Neuron (in vitro differentiated cells): ENCODE results near the gene LMBRD1.
"Not testable (repeated sequence)": the region's sequence is repeated elsewhere in the genome, so short reads cannot be mapped to it uniquely, and the experiment has no call there.

Experiments
- H2AFZ ChIP-seq: one replicate; pipeline ENCODE4 v1.6.1; 2013; ENCODE audit warnings: low read depth, mild to moderate bottlenecking, inconsistent platforms, low read length, moderate library complexity
- H3K27me3 ChIP-seq: one replicate; pipeline ENCODE4 v1.6.1; 2013; ENCODE audit warnings: low read length; ENCODE audit not compliant: insufficient read depth
- H3K36me3 ChIP-seq: one replicate; pipeline ENCODE4 v1.6.1; 2013; ENCODE audit warnings: low read length; ENCODE audit not compliant: insufficient read depth
- H3K4me1 ChIP-seq: one replicate; pipeline ENCODE4 v1.6.1; 2013; ENCODE audit warnings: low read length; ENCODE audit not compliant: insufficient read depth
- H3K4me3 ChIP-seq: 2 replicates; pipeline ENCODE4 v1.5.1; 2013; ENCODE audit warnings: mild to moderate bottlenecking, low read length, moderate library complexity
- H3K9me3 ChIP-seq: one replicate; pipeline ENCODE4 v1.6.1; 2013; ENCODE audit warnings: low read length

The LMBRD1 gene

DNA sequence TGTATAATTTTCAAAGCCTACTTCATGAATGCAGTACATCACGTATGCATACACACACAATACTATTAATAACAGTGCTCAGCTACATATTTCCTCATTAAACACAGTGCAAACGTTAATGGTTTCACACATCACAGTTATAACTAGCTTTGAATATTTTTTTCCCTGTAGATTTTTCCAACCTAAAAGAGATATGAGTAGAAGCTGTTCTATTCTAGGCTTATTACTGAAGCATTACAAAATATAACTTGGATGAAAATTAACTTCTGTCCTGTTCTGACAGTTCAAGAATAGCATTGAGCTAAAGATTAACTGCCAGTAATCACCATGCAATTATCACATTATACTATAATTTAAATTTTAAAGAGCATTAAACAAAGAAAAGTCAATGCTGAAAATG, 6.2 kb downstream of the LMBRD1 start:
- H3K4me1 ChIP-seq, result peaks cover 12% of the 10 kb centered on the region
- H3K9me3 ChIP-seq, result no peaks in the 10 kb centered on the region
- H3K27me3 ChIP-seq, result no peaks in the 10 kb centered on the region
- H3K4me3 ChIP-seq, result no peak overlapping the region
- H2AFZ ChIP-seq, result no peak overlapping the region
- H3K36me3 ChIP-seq, result peaks cover 6% of the 10 kb centered on the region

DNA sequence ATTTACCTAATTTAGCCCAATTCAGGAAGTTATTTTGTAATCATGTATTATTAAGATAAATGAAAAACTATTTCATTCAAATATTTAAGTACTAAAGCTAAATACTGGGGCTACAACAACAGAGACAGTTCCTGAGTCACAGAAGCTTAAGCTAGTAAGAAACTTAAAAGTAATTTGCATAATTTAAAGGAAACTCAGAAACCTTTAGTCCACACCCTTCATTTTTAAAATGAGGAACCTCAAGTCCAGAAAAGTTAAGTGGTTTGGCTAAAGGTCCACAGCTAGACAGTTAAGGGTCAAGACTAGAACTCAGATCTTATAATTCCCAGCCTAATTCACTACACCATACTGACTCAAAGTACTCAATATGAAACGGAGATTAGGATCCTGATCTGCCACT, 7.2 kb downstream of the LMBRD1 start:
- Histone ChIP-seq H3K36me3 (peaks cover 6% of the 10 kb centered on the region), H3K4me1 (peaks cover 4% of the 10 kb centered on the region), H3K4me3 (no peak overlapping the region), H3K27me3 (no peaks in the 10 kb centered on the region), H2AFZ (no peak overlapping the region), H3K9me3 (no peaks in the 10 kb centered on the region)

DNA sequence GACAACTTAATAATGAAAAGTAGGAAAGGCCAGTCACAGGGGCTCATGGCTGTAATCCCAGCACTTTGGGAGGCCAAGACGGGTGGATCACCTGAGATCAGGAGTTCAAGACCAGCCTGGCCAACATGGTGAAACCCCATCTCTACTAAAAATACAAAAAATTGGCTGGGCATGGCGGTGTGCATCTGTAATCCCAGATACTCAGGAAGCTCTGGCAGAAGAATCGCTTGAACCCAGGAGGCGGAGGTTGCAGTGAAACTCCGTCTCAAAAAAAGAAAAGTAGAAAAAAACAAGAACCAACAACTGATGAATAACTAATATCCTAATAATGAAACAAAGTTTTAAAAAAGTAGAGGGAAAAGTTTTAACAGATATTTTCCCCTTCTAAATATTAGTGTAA, 9.4 kb downstream of the LMBRD1 start:
- not testable (repeated sequence) for H3K4me1 ChIP-seq, H3K36me3 ChIP-seq, H3K27me3 ChIP-seq, H3K9me3 ChIP-seq, H2AFZ ChIP-seq, H3K4me3 ChIP-seq

DNA sequence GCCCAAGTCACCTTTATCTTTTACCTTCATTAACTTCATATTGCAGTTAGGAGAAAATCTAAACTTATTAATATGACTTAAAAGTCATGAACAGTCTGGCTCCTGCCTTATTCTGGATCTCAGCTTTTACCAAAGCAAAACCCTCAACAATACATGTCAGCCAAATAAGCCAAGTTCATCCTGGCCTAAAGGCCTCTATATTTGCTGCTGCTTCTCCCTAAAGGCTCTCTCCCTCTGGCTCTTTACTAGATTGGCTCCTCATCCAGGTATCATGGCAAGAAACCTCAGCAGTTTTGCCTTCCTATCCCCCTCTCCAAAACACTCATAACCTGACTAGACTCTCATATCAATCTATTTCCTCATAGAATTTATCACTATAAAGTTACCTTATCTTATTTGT, 11.1 kb downstream of the LMBRD1 start:
- H2AFZ ChIP-seq, result no peak overlapping the region
- no peaks in the 10 kb centered on the region for H3K4me1 ChIP-seq
- no peak overlapping the region for H3K4me3 ChIP-seq
- H3K9me3 ChIP-seq, result no peaks in the 10 kb centered on the region
- H3K27me3 ChIP-seq, result no peaks in the 10 kb centered on the region
- peaks cover 6% of the 10 kb centered on the region for H3K36me3 ChIP-seq

DNA sequence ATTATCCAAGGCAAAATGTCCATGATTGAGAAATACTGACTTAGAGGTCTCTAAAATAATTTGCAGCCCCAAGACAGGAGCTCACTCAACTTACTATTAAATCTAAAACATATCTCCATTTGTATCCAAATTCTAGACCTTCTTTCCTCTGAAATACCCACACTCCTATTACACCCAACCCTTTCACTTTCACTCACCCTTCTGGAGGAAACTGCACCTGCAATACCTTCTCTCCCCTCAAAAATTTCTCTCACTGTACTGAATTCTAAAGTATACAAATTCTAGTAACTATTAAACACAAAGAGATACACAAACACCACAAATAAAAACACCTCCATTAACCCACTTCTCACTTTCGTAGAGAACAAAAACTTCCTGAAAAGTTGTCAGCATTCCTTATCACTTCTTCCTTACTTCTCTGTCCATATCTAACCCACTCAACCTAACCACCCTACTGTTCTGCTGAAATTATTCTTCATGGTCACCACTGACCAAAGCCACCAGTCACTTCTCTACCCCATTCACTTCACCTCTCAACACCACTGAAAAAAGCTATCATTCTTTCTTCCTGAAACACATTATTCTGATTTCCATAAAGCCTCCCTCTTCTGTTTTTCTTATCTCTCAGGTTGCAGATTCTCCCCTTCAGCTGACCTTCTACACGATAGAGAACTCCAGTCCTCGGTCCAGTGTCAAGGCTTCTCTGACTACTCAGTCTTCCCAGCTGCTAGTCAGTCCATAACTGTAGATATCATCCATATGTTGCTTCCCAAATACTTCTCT, 12.0 kb downstream of the LMBRD1 start:
- Histone ChIP-seq H3K9me3 (no peaks in the 10 kb centered on the region), H2AFZ (no peak overlapping the region), H3K27me3 (no peaks in the 10 kb centered on the region), H3K36me3 (peaks cover 6% of the 10 kb centered on the region), H3K4me3 (no peak overlapping the region), H3K4me1 (no peaks in the 10 kb centered on the region)

DNA sequence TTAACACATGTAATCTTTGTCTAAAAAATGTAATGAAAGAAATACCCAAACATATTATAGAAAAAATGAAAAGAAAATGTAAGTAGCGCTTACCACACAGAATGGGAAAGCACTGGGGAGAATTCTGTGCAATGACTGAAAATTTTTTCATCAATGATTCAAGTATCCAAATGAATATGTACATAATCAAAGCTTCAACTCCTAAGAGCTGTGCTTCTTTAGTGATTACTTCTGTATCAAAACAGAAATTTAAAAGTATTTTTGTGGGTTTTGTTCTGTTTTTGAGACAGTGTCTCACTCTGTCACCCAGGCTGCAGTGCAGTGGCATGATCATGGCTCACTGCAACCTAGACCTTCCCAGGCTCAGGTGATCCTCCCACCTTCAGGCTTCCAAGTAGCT, 13.7 kb downstream of the LMBRD1 start:
- no peak overlapping the region for H2AFZ ChIP-seq
- no peaks in the 10 kb centered on the region for H3K9me3 ChIP-seq
- H3K36me3 ChIP-seq, result peaks cover 8% of the 10 kb centered on the region
- no peak overlapping the region for H3K4me3 ChIP-seq
- H3K4me1 ChIP-seq, result no peaks in the 10 kb centered on the region
- no peaks in the 10 kb centered on the region for H3K27me3 ChIP-seq

DNA sequence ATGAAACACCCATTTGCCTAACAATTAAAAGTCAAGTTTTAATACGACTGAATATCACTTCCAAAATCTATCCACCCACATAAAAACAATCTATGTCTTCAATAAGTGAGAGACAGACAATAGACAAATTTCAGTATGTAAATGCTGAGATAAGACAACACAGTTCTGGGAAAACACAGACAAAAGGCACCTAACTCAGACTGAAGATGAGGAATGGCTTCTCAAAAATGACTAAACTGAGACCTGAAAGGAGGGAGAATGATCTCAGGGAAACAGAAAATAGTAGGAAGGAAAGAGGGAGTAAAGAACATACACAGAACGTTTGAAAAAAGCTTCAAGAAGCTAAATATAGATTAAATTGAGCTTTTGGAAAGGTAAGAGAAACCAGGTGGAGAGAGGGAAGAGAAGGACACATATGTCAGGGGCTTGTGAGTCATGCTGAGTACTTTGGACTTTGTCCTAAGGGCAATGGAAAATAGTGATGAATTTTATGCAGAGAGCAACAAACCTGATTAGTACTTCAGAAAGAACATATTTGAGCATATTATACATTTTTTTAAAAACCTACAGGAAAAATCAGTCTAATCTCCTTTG, 16.1 kb downstream of the LMBRD1 start:
- no peaks in the 10 kb centered on the region for H3K27me3 ChIP-seq
- no peaks in the 10 kb centered on the region for H3K9me3 ChIP-seq
- H3K4me1 ChIP-seq, result peaks cover 8% of the 10 kb centered on the region
- H3K36me3 ChIP-seq, result peaks cover 9% of the 10 kb centered on the region
- H3K4me3 ChIP-seq, result no peak overlapping the region
- H2AFZ ChIP-seq, result no peak overlapping the region

DNA sequence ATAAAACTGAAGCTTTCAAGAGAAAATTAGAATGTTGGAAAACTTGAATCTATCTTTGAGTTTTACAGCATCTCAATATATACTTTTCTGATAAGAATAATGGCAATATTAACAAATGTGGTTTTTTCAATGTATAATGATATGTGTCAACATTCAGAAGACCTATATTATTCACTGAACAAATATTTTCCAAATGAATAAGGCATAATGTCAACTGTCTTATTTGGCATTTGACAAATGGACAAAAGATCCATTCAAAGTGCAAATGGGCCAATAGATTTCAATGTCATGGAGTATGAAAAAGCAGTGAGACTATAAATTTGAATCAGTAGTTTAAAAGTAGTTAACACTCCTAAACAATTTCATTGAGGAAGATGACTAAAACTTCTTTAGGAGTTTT, 20.9 kb downstream of the LMBRD1 start:
- no peak overlapping the region for H3K4me3 ChIP-seq
- H3K4me1 ChIP-seq, result peaks cover 16% of the 10 kb centered on the region
- no peak overlapping the region for H2AFZ ChIP-seq
- H3K27me3 ChIP-seq, result no peaks in the 10 kb centered on the region
- H3K9me3 ChIP-seq, result no peaks in the 10 kb centered on the region
- H3K36me3 ChIP-seq, result peaks cover 9% of the 10 kb centered on the region

DNA sequence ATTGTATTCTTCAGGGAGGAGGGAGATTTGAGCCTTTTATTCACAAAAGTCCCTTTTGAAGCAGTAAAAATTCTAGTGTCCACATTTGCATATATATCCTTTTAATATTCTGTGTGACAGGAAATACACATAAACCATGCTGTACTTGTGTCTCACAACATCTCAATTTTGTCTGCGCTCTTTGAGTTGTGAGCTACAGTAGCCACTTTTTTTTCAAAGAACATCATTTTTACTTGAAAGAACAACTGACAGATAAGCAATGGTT, 21.3 kb downstream of the LMBRD1 start:
- Histone ChIP-seq H3K36me3 (peaks cover 9% of the 10 kb centered on the region), H3K9me3 (no peaks in the 10 kb centered on the region), H3K4me1 (peaks cover 16% of the 10 kb centered on the region), H3K27me3 (no peaks in the 10 kb centered on the region), H2AFZ (no peak overlapping the region), H3K4me3 (no peak overlapping the region)

DNA sequence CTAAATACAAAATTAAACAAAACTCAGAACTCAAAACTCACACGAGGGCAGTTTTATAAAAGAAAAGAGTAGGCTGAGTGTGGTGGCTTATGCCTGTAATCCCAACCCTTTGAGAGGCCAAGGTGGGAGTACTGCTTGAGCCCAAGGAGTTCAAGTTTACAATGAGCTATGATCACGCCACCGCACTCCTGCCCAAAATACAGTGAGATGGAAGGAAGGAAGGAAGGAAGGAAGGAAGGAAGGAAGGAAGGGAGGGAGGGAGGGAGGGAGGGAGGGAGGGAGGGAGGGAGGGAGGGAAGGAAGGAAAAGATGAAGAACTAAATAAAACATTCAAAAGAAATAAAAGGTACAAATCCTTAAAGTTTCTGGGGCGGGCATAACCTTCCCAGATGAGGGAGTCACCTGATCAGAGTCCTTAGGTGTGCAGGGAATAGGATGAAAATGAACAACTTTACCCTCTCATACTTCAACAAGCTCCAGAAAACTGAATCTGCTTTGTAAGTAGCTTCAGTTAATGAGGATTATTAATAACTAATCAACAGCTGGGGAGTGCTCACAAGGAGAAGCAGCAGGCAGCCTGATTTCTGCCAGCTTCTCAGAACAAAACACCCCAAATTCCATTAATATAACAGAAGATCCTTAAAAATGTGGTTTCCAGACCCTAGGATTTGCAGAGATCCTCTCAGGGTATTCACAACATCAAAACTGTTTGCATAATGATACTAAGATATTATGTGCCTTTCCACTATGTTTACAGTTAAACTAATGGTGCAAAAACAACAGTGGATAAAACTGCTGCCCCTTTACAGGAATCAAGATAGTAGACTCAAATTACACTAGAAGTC, 21.8 kb downstream of the LMBRD1 start:
- H3K4me3 ChIP-seq, result no peak overlapping the region
- peaks cover 6% of the 10 kb centered on the region for H3K36me3 ChIP-seq
- peaks cover 16% of the 10 kb centered on the region for H3K4me1 ChIP-seq
- no peaks in the 10 kb centered on the region for H3K27me3 ChIP-seq
- no peak overlapping the region for H2AFZ ChIP-seq
- H3K9me3 ChIP-seq, result peaks cover 2% of the 10 kb centered on the region

DNA sequence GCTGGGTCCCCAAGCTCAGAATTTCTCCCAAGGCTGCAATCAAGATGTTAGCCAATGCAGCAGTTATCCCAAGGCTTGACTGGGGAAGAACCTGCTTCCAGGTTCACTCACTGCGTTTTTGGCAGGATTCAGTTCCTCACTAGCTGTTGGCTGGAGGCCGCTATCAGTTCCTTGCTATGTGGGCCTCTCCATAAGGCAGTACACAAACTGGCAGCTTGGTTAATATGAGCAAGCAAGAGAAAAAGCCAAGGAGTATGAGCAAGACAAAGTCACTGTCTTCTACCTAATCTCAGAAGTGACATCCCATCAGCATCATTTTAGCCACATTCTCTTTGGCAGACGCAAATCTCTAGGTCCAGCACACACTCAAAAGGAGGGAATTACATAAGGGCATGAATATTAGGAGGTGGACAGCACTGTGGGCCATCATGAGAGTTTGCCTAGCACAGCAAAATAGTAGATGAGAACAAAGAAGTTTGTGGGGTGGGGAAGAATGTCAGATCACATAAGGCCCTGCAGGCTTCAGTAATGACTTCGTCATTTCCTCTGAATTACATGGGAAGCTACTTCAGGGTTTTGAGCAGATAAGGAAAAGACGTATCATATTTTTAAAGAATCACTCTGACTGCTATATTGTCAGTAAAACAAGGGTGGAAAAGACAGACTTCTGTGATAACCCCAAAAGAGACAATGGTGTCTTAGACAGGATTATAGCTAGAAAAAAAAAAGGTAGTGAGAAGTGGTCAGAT, 25.5 kb downstream of the LMBRD1 start:
- peaks cover 2% of the 10 kb centered on the region for H3K9me3 ChIP-seq
- H3K36me3 ChIP-seq, result no peaks in the 10 kb centered on the region
- H2AFZ ChIP-seq, result no peak overlapping the region
- no peaks in the 10 kb centered on the region for H3K27me3 ChIP-seq
- H3K4me1 ChIP-seq, result peaks cover 13% of the 10 kb centered on the region
- no peak overlapping the region for H3K4me3 ChIP-seq

DNA sequence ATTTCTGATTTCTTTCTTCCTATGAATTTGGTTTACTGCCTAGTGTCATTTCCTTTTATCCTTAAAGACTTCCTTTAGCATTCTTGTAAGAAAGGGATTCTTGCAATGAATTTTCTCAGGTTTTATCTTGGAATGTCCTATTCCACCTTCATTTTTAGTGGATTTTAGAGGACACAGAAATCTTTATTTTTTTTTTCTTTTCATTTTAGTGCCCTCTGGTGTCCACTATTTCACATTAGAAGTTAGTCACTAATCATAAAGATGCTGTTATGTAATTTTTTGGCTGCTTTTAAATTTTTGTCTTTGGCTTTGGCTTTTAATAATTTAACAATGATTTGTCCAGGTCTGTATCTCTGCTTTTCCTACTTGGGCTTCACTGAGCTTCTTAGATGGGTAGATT, 28.1 kb downstream of the LMBRD1 start:
- no peak overlapping the region for H3K4me3 ChIP-seq
- H3K9me3 ChIP-seq, result peaks cover 2% of the 10 kb centered on the region
- H3K27me3 ChIP-seq, result no peaks in the 10 kb centered on the region
- no peaks in the 10 kb centered on the region for H3K36me3 ChIP-seq
- no peak overlapping the region for H2AFZ ChIP-seq
- H3K4me1 ChIP-seq, result no peaks in the 10 kb centered on the region

DNA sequence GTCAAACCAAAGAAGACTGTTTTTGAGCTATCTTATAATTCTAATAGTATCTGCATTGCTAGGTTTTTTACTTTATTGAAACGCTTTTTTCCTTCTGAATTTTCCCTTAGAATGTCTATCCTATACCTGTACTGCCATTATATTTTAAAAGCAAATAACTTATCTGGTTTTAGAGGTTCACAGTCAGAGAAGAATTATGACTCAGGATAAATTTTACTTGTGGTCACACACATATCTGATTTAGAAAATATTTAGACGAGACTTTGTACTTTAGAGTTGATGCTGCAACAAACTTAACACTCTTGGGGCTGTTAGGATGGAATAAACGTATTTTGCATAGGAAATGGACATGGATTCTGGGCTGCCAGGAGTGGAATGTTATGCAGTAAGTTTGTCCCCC, 33.0 kb downstream of the LMBRD1 start:
- Histone ChIP-seq H2AFZ (no peak overlapping the region), H3K4me1 (no peaks in the 10 kb centered on the region), H3K27me3 (no peaks in the 10 kb centered on the region), H3K36me3 (no peaks in the 10 kb centered on the region), H3K4me3 (no peak overlapping the region), H3K9me3 (no peaks in the 10 kb centered on the region)
